ENCODE results near the gene PARP4.

DNA sequence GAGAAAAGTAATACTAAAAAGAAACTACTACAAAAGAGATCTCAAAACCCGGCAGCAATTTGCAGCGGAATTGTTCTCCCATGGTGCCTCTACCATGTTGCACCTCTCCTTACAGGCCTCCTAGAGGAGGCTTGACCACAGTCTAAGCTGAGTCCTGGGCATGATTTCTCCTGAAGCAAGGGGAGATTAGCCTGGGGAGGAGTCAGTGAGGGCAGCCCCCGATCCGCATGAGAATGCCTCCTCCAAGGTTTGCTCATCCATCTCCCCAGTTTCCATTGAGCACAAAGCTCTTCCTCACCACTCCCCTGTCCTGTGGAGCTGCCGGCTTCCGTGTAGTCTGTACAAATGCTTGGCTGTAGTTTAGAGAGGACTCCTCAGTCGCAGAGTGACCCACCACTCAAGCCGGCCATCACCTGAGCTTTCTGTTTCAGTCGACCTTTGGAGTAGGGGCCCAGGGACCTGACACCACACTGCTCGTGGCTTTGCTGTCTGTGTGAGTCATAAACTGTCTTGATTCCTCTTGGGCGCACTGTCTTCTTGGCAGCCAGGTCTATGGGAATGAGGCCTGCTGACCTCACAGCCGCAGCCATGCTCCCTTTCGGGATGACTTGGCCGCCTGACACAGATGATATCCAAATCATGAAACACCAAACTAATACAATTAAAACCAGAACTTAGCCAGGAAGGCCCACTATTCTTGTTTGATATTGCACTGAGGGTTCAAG lies 130.9 kb downstream of the PARP4 start:
- TF ChIP-seq POLR2A (IDR thresholded peaks at IDR 0.05): no peak
- TF ChIP-seq, protein P1, sequence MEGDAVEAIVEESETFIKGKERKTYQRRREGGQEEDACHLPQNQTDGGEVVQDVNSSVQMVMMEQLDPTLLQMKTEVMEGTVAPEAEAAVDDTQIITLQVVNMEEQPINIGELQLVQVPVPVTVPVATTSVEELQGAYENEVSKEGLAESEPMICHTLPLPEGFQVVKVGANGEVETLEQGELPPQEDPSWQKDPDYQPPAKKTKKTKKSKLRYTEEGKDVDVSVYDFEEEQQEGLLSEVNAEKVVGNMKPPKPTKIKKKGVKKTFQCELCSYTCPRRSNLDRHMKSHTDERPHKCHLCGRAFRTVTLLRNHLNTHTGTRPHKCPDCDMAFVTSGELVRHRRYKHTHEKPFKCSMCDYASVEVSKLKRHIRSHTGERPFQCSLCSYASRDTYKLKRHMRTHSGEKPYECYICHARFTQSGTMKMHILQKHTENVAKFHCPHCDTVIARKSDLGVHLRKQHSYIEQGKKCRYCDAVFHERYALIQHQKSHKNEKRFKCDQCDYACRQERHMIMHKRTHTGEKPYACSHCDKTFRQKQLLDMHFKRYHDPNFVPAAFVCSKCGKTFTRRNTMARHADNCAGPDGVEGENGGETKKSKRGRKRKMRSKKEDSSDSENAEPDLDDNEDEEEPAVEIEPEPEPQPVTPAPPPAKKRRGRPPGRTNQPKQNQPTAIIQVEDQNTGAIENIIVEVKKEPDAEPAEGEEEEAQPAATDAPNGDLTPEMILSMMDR (IDR thresholded peaks at IDR 0.05): no peak

Measured in adrenal gland (tissue), 5 donors.